ENCODE results near the gene COQ4. TPM values are rescaled to one million over a fixed set of nuclear protein-coding genes. Genes with fewer than 3 reads are reported as not detected.

COQ4 gene
- total RNA-seq, 3 donors from 2014 or later: 30.2 to 59.7 (median 46.2) TPM

GRCh38 chr9:128304971-128305288 lies 17.7 kb upstream of the COQ4 start:
- Histone ChIP-seq H3K27me3 (no peaks in the 10 kb centered on the region), H3K36me3 (peaks cover 10% of the 10 kb centered on the region), H3K27ac (no peak overlapping the region), H3K9me3 (no peaks in the 10 kb centered on the region), H3K4me3 (no peak overlapping the region), H3K4me1 (no peaks in the 10 kb centered on the region)
- no peak for DNase-seq (ENCODE audit: low spot score in 2 of 2)
- intact Hi-C loops (cut with DNase I; ENCODE audit: low total_unique reads): no loop called here
- TF ChIP-seq CTCF (IDR thresholded peaks at IDR 0.05): no peak
- TF ChIP-seq POLR2A (IDR thresholded peaks at IDR 0.05): no peak
- TF ChIP-seq POLR2AphosphoS5 (IDR thresholded peaks at IDR 0.05): no peak

- no peak for DNase-seq (ENCODE audit: low spot score in 2 of 2)
- no peaks in the 10 kb centered on the region for H3K27me3 ChIP-seq
- no peaks in the 10 kb centered on the region for H3K4me1 ChIP-seq
- no peak overlapping the region for H3K27ac ChIP-seq
- H3K36me3 ChIP-seq: peaks cover 11% of the 10 kb centered on the region
- H3K4me3 ChIP-seq: no peak overlapping the region
- no peaks in the 10 kb centered on the region for H3K9me3 ChIP-seq
- TF ChIP-seq POLR2A (IDR thresholded peaks at IDR 0.05) (no peak), POLR2AphosphoS5 (IDR thresholded peaks at IDR 0.05) (no peak), CTCF (IDR thresholded peaks at IDR 0.05) (no peak)
- intact Hi-C loops (cut with DNase I; ENCODE audit: low total_unique reads): no loop called here
Observed at GRCh38 chr9:128309551-128309950, 13.1 kb upstream of the COQ4 start.

GRCh38 chr9:128310461-128310860 lies 12.2 kb upstream of the COQ4 start:
- Histone ChIP-seq H3K36me3 (peaks cover 18% of the 10 kb centered on the region), H3K27me3 (no peaks in the 10 kb centered on the region), H3K27ac (peak overlapping the region; percentile 14 to 32), H3K4me3 (no peak overlapping the region), H3K9me3 (no peaks in the 10 kb centered on the region), H3K4me1 (no peaks in the 10 kb centered on the region)
- intact Hi-C loops (cut with DNase I; ENCODE audit: low total_unique reads): no loop called here
- no peak for DNase-seq (ENCODE audit: low spot score in 2 of 2)
- TF ChIP-seq POLR2A (IDR thresholded peaks at IDR 0.05): no peak
- TF ChIP-seq POLR2AphosphoS5 (IDR thresholded peaks at IDR 0.05): no peak
- TF ChIP-seq CTCF (IDR thresholded peaks at IDR 0.05): no peak

- Histone ChIP-seq H3K4me1 (no peaks in the 10 kb centered on the region), H3K27me3 (no peaks in the 10 kb centered on the region), H3K9me3 (no peaks in the 10 kb centered on the region), H3K27ac (no peak overlapping the region), H3K4me3 (no peak overlapping the region), H3K36me3 (peaks cover 10% of the 10 kb centered on the region)
- intact Hi-C loops (cut with DNase I; ENCODE audit: low total_unique reads): no loop called here
- TF ChIP-seq POLR2AphosphoS5 (IDR thresholded peaks at IDR 0.05) (no peak), POLR2A (IDR thresholded peaks at IDR 0.05) (no peak), CTCF (IDR thresholded peaks at IDR 0.05) (no peak)
- no peak for DNase-seq (ENCODE audit: low spot score in 2 of 2)
Observed at GRCh38 chr9:128314697-128315096, 7.9 kb upstream of the COQ4 start.

GRCh38 chr9:128316421-128316820 lies 6.2 kb upstream of the COQ4 start:
- DNase-seq (ENCODE audit: low spot score in 2 of 2): no peak
- intact Hi-C loops (cut with DNase I; ENCODE audit: low total_unique reads): no loop called here
- peaks cover 6% of the 10 kb centered on the region for H3K36me3 ChIP-seq
- H3K9me3 ChIP-seq: no peaks in the 10 kb centered on the region
- TF ChIP-seq POLR2AphosphoS5 (IDR thresholded peaks at IDR 0.05) (no peak), CTCF (IDR thresholded peaks at IDR 0.05) (no peak), POLR2A (IDR thresholded peaks at IDR 0.05) (no peak)
- no peak overlapping the region for H3K27ac ChIP-seq
- no peak overlapping the region for H3K4me3 ChIP-seq
- peaks cover 3% of the 10 kb centered on the region in 2 donors for H3K4me1 ChIP-seq
- H3K27me3 ChIP-seq: no peaks in the 10 kb centered on the region
